Measurements from ENCODE around the gene STK35.

The STK35 gene

GRCh38 chr20:2101057-2101864, at the start of gene STK35:
Gene STK35, plus strand, starts transcription at chr20:2101827. Its CDS starts 55 bp downstream, at chr20:2101882.
- Histone ChIP-seq H4K20me1 (ENCODE audit: control insufficient read depth, insufficient read depth, low read depth, low read length) (peaks cover 23% of the 10 kb centered on the region), H3K79me2 (ENCODE audit: control insufficient read depth, low read length) (peaks cover 45% of the 10 kb centered on the region), H3K27ac (ENCODE audit: low read depth, low read length) (peak within 1 kb of the TSS; percentile 89), H3K4me3 (ENCODE audit: low read length) (peak within 1 kb of the TSS; percentile 83), H3K27me3 (ENCODE audit: control insufficient read depth, low read length) (no peaks in the 10 kb centered on the region), H3K9me2 (replicated peaks; ENCODE audit: control insufficient read depth, low read length) (no peaks in the 10 kb centered on the region), H3F3A (ENCODE audit: control insufficient read depth, insufficient read depth) (no peaks in the 10 kb centered on the region), H3K9me3 (ENCODE audit: control insufficient read depth, insufficient read depth, low read length) (no peaks in the 10 kb centered on the region), H3K4me2 (ENCODE audit: low read length) (peak within 1 kb of the TSS; percentile 96), H3K4me1 (ENCODE audit: control insufficient read depth, low read length) (peaks cover 34% of the 10 kb centered on the region), H3K36me3 (ENCODE audit: control insufficient read depth, low read length) (peaks cover 37% of the 10 kb centered on the region)
- TF ChIP-seq CTCF (IDR thresholded peaks at IDR 0.05; ENCODE audit: low read depth, low read length, poor library complexity, severe bottlenecking): no peak
- TF ChIP-seq EZH2phosphoT487 (IDR thresholded peaks at IDR 0.05; ENCODE audit: borderline replicate concordance, low read length): no peak

GRCh38 chr20:2051946-2052345, 49.7 kb upstream of the STK35 start:
- Histone ChIP-seq H3K4me2 (ENCODE audit: low read length) (no peak overlapping the region), H3K9me2 (replicated peaks; ENCODE audit: control insufficient read depth, low read length) (no peaks in the 10 kb centered on the region), H3K9me3 (ENCODE audit: control insufficient read depth, insufficient read depth, low read length) (no peaks in the 10 kb centered on the region), H3K4me3 (ENCODE audit: low read length) (no peak overlapping the region), H3F3A (ENCODE audit: control insufficient read depth, insufficient read depth) (no peaks in the 10 kb centered on the region), H3K27ac (ENCODE audit: low read depth, low read length) (no peak overlapping the region), H3K4me1 (ENCODE audit: control insufficient read depth, low read length) (no peaks in the 10 kb centered on the region), H4K20me1 (ENCODE audit: control insufficient read depth, insufficient read depth, low read depth, low read length) (no peaks in the 10 kb centered on the region), H3K79me2 (ENCODE audit: control insufficient read depth, low read length) (no peaks in the 10 kb centered on the region), H3K27me3 (ENCODE audit: control insufficient read depth, low read length) (peaks cover 11% of the 10 kb centered on the region; the same call in 1 of the 2 replicates), H3K36me3 (ENCODE audit: control insufficient read depth, low read length) (no peaks in the 10 kb centered on the region)
- TF ChIP-seq CTCF (IDR thresholded peaks at IDR 0.05; ENCODE audit: low read depth, low read length, poor library complexity, severe bottlenecking): no peak

GRCh38 chr20:2052741-2053140, 48.9 kb upstream of the STK35 start:
- Histone ChIP-seq H3K9me2 (replicated peaks; ENCODE audit: control insufficient read depth, low read length) (no peaks in the 10 kb centered on the region), H3K4me2 (ENCODE audit: low read length) (no peak overlapping the region), H3K36me3 (ENCODE audit: control insufficient read depth, low read length) (no peaks in the 10 kb centered on the region), H3K27ac (ENCODE audit: low read depth, low read length) (no peak overlapping the region), H4K20me1 (ENCODE audit: control insufficient read depth, insufficient read depth, low read depth, low read length) (no peaks in the 10 kb centered on the region), H3K9me3 (ENCODE audit: control insufficient read depth, insufficient read depth, low read length) (peaks cover under 1% of the 10 kb centered on the region; the same call in 1 of the 2 replicates), H3K4me1 (ENCODE audit: control insufficient read depth, low read length) (no peaks in the 10 kb centered on the region), H3K79me2 (ENCODE audit: control insufficient read depth, low read length) (no peaks in the 10 kb centered on the region), H3K27me3 (ENCODE audit: control insufficient read depth, low read length) (peaks cover 5% of the 10 kb centered on the region; the same call in 1 of the 2 replicates), H3K4me3 (ENCODE audit: low read length) (no peak overlapping the region), H3F3A (ENCODE audit: control insufficient read depth, insufficient read depth) (no peaks in the 10 kb centered on the region)
- TF ChIP-seq EZH2phosphoT487 (IDR thresholded peaks at IDR 0.05; ENCODE audit: borderline replicate concordance, low read length) (no peak), CTCF (IDR thresholded peaks at IDR 0.05; ENCODE audit: low read depth, low read length, poor library complexity, severe bottlenecking) (no peak)
